Ovary (tissue), 9 donors: ENCODE data around the gene NEUROD4. TPM values are rescaled to one million over a fixed set of nuclear protein-coding genes. Genes with fewer than 3 reads are reported as not detected.
A peak's percentile ranks its signal among the peaks of the same experiment; 100 is the strongest.

ENCODE experiments used
- DNase-seq, 5 donors: peaks; one replicate each; pipeline ENCODE4 v3.0.0-alpha.2; 2019 to 2020
- H3K27ac ChIP-seq, 2 donors: fragments of 200-600 bp; one replicate each; pipeline versions ENCODE4 v1.5.1 to v1.8.0; 2019 to 2022
- H3K27me3 ChIP-seq: fragments of 200-600 bp; one replicate; pipeline ENCODE4 v1.8.0; 2022
- H3K36me3 ChIP-seq: fragments of 200-600 bp; sonication (generic); one replicate; pipeline ENCODE4 v1.5.1; 2019
- H3K4me1 ChIP-seq: one replicate; pipeline ENCODE4 v1.8.1; 2013; ENCODE audit warnings: mild to moderate bottlenecking, moderate library complexity; ENCODE audit not compliant: insufficient read depth
- H3K4me3 ChIP-seq: fragments of 200-600 bp; sonication (generic); one replicate; pipeline ENCODE4 v1.5.1; 2017
- H3K9me3 ChIP-seq, 2 donors: fragments of 200-600 bp in 1 of 2; sonication (generic) in 1 of 2; one replicate each; pipeline versions ENCODE4 v1.5.1 to v1.8.1; 2013 to 2019; ENCODE audit warnings: mild to moderate bottlenecking in 1 of 2, moderate library complexity in 1 of 2
- CTCF ChIP-seq, 3 donors: fragments of 450-650 bp in 2 of 3; fragments of 200-600 bp in 1 of 3; IDR thresholded peaks; one replicate each; pipeline versions ENCODE4 v1.5.1 to v1.8.0; 2016 to 2022; ENCODE audit warnings: antibody characterized with exemption in 3 of 3, mild to moderate bottlenecking in 1 of 3
- EP300 ChIP-seq: sonication (generic); formaldehyde crosslinking; IDR thresholded peaks from one replicate; pipeline ENCODE4 v1.6.1; 2017; ENCODE audit warnings: antibody characterized with exemption
- POLR2A ChIP-seq: fragments of 450-650 bp; IDR thresholded peaks from one replicate; pipeline ENCODE4 v1.6.1; 2017; ENCODE audit warnings: antibody characterized with exemption, mild to moderate bottlenecking, moderate library complexity
- WGBS, 3 donors: extraction: QIAGEN DNeasy Blood & Tissue Kit in 1 of 3; methylation state at CpG; one replicate each; pipeline versions ENCODE4 v1.1.5 to v1.1.7; 2013 to 2017; 5-methylcytosine and 5-hydroxymethylcytosine counted together
- intact Hi-C, 4 donors: fragments of 100-400 bp; cut with DNase I; formaldehyde crosslinking; loops; one replicate each; pipeline versions ENCODE4 v1.11.0 to v1.15.1; 2022 to 2023
- polyA plus RNA-seq, 2 donors: library from polyadenylated mRNA; stranded (reverse); fragments of 200-250 nt in 1 of 2; fragments of 350-450 nt in 1 of 2; fragmentation: Illumina TruSeq in 1 of 2; extraction: RNeasy Lipid Tissue Mini Kit (QIAGEN cat#74804) in 1 of 2; gene quantifications; one replicate each; pipeline ENCODE4 v1.2.3, GENCODE V29; 2013 to 2014
- total RNA-seq, 7 donors: library from RNA; depleted of rRNA in 2 of 7; stranded (reverse); fragments of >200 nt in 2 of 7; fragmentation: NEBNext Ultra II Directional in 3 of 7; extraction: Animal tissue kit (Norgen Biotek cat#: 25700) in 3 of 7; gene quantifications; one replicate each; pipeline versions ENCODE4 v1.1.0 to v1.2.4, GENCODE V29; 2016 to 2023
- donor health status: DM: no; HTN: no; CAD: no; lungs with moderate emphysema.
- donor health status: DM: no; HTN: no; CAD: no.
- donor health status: Bipolar disorder and iron deficiency.
- donor health status: DM: yes; HTN: yes; CAD: no.
- donor health status: DM: no; HTN: no; CAD: no.
- donor health status: DM: yes; HTN: yes; CAD: no.

NEUROD4 gene
- total and polyA plus RNA-seq, 9 donors = not detected

- Histone ChIP-seq H3K27me3 (no peaks in the 10 kb centered on the region), H3K4me1 (no peaks in the 10 kb centered on the region), H3K4me3 (no peak overlapping the region), H3K36me3 (no peaks in the 10 kb centered on the region), H3K9me3 (no peaks in the 10 kb centered on the region), H3K27ac (no peak overlapping the region)
- TF ChIP-seq POLR2A = no peak
- TF ChIP-seq EP300 = no peak
- TF ChIP-seq CTCF (IDR thresholded peaks at IDR 0.05) = no peak
- no peak for DNase-seq
- 58 to 69% (median 67%) methylated on average over 2 of the region's 2 CpGs for WGBS, 3 donors
- intact Hi-C loops = no loop called here
These were observed 43.5 kb downstream of the NEUROD4 start for GRCh38 chr12:55063291-55063690.

- H3K27me3 ChIP-seq = no peaks in the 10 kb centered on the region
- TF ChIP-seq EP300 (no peak), CTCF (IDR thresholded peaks at IDR 0.05) (no peak), POLR2A (no peak)
- H3K27ac ChIP-seq = no peak overlapping the region
- H3K9me3 ChIP-seq = no peaks in the 10 kb centered on the region
- intact Hi-C loops = loop anchor here in 2 of 4 donors (5.0 kb wide), 2 partner anchors 63 to 68 kb away; no protein-coding TSS in a partner anchor
- WGBS, 3 donors = 47 to 63% (median 50%) methylated on average over 4 of the region's 4 CpGs
- H3K4me3 ChIP-seq = no peak overlapping the region
- no peaks in the 10 kb centered on the region for H3K36me3 ChIP-seq
- no peaks in the 10 kb centered on the region for H3K4me1 ChIP-seq
- no peak for DNase-seq
These were observed 45.8 kb downstream of the NEUROD4 start for GRCh38 chr12:55065535-55065934.

- no peaks in the 10 kb centered on the region for H3K4me1 ChIP-seq
- no peaks in the 10 kb centered on the region for H3K36me3 ChIP-seq
- H3K27me3 ChIP-seq = no peaks in the 10 kb centered on the region
- H3K27ac ChIP-seq = no peak overlapping the region
- intact Hi-C loops = loop anchor here in 2 of 4 donors (5.0 kb wide), 2 partner anchors 65 to 70 kb away; no protein-coding TSS in a partner anchor
- no peak for DNase-seq
- WGBS, 3 donors = 57 to 65% (median 61%) methylated on average over 8 of the region's 8 CpGs
- no peak overlapping the region for H3K4me3 ChIP-seq
- H3K9me3 ChIP-seq = no peaks in the 10 kb centered on the region
- no peak for TF ChIP-seq CTCF (IDR thresholded peaks at IDR 0.05)
- TF ChIP-seq EP300 = no peak
- TF ChIP-seq POLR2A = no peak
These were observed 47.9 kb downstream of the NEUROD4 start for GRCh38 chr12:55067701-55068100.

- intact Hi-C loops = loop anchor here in 2 of 4 donors (5.0 kb wide), 2 partner anchors 66 to 71 kb away; no protein-coding TSS in a partner anchor
These were observed 48.7 kb downstream of the NEUROD4 start for GRCh38 chr12:55068416-55069010.

More at GRCh38 chr12:55068416-55069010, 48.7 kb downstream of the NEUROD4 start:
- Histone ChIP-seq H3K4me1 (no peaks in the 10 kb centered on the region), H3K4me3 (no peak overlapping the region), H3K9me3 (no peaks in the 10 kb centered on the region), H3K36me3 (no peaks in the 10 kb centered on the region), H3K27ac (no peak overlapping the region), H3K27me3 (no peaks in the 10 kb centered on the region)
- no peak for DNase-seq
- WGBS, 3 donors = 54 to 60% (median 58%) methylated on average over 8 of the region's 8 CpGs
- TF ChIP-seq EP300 = no peak
- peak; percentile 10 to 12 (median 10) for TF ChIP-seq CTCF (IDR thresholded peaks at IDR 0.05)
- TF ChIP-seq POLR2A = no peak
